Esophagus (tissue), 2 donors: ENCODE data around the gene SLC46A1. TPM values are rescaled to one million over a fixed set of nuclear protein-coding genes. Genes with fewer than 3 reads are reported as not detected.

Source experiments
- H3K27ac ChIP-seq, 2 donors: one replicate each; pipeline ENCODE4 v1.5.1; 2013; ENCODE audit warnings: low read depth in 2 of 2, mild to moderate bottlenecking in 2 of 2, inconsistent platforms in 1 of 2, low read length in 1 of 2, moderate library complexity in 1 of 2
- H3K27me3 ChIP-seq, 2 donors: one replicate each; pipeline ENCODE4 v1.6.1; 2013; ENCODE audit warnings: low read length in 2 of 2, control low read depth in 1 of 2, mild to moderate bottlenecking in 1 of 2; ENCODE audit not compliant: insufficient read depth in 2 of 2, control insufficient read depth in 1 of 2
- H3K36me3 ChIP-seq, 2 donors: one replicate each; pipeline ENCODE4 v1.6.1; 2013; ENCODE audit warnings: low read length in 1 of 2; ENCODE audit not compliant: control insufficient read depth in 2 of 2, insufficient read depth in 2 of 2
- H3K4me1 ChIP-seq, 2 donors: one replicate each; pipeline ENCODE4 v1.6.1; 2013; ENCODE audit warnings: low read length in 1 of 2; ENCODE audit not compliant: control insufficient read depth in 2 of 2, insufficient read depth in 2 of 2
- H3K4me3 ChIP-seq, 2 donors: one replicate each; pipeline ENCODE4 v1.5.1; 2013; ENCODE audit warnings: low read length in 2 of 2, mild to moderate bottlenecking in 2 of 2, low read depth in 1 of 2, moderate library complexity in 1 of 2
- H3K9me3 ChIP-seq, 2 donors: one replicate each; pipeline ENCODE4 v1.6.1; 2013; ENCODE audit warnings: mild to moderate bottlenecking in 2 of 2, low read depth in 1 of 2, low read length in 1 of 2, moderate library complexity in 1 of 2; ENCODE audit not compliant: control insufficient read depth in 2 of 2, insufficient read depth in 1 of 2
- WGBS, 2 donors: extraction: QIAGEN DNeasy Blood & Tissue Kit; methylation state at CpG; one replicate each; pipeline ENCODE4 v1.1.7; 2013; 5-methylcytosine and 5-hydroxymethylcytosine counted together
- polyA plus RNA-seq, 2 donors: library from polyadenylated mRNA; stranded (reverse); fragments of 200-250 nt; gene quantifications; one replicate each; pipeline ENCODE4 v1.2.3, GENCODE V29; 2013
- donor health status: healthy with polysubstance abuse.
- donor health status: Bipolar disorder and iron deficiency.

Gene SLC46A1
- polyA plus RNA-seq, 2 donors, result 0.86 to 1.6 TPM

DNA sequence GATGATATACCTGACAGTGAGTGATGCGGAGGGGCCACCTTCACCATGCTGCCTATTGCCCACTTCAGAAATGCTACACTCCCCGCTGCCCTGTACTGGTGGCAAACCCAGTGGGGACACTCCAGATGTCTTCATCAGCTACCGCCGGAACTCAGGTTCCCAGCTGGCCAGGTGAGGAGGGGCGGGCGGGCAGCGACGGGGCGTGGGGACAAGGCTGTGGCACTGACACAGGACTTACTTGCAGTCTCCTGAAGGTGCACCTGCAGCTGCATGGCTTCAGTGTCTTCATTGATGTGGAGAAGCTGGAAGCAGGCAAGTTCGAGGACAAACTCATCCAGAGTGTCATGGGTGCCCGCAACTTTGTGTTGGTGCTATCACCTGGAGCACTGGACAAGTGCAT is 17.9 kb downstream of the SLC46A1 start:
- Histone ChIP-seq H3K36me3 (peaks cover 4 to 12% of the 10 kb centered on the region in 2 donors), H3K27me3 (no peaks in the 10 kb centered on the region), H3K27ac (no peak overlapping the region), H3K9me3 (no peaks in the 10 kb centered on the region), H3K4me3 (no peak overlapping the region), H3K4me1 (peaks cover 0 to 3% of the 10 kb centered on the region in 2 donors)
- WGBS, 2 donors, result 97% methylated on average over 11 of the region's 11 CpGs

DNA sequence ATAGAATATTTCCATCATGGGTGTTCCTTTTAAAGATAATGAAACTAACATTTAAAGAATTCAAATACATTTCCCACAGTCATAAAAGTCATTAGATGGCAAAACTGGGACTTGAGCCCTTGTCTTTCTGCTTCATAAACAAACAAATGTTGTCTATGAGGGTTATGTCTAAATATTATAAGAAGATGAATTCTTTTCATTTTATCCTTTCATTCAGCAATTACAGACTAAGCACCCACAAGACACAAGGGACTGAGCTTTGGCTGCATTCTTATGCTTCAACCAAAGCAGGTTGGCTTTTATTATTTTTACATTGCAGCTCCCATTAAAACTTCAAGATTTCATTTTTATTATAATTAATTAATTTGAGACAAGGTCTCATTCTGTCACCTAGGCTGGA is 19.6 kb downstream of the SLC46A1 start:
- Histone ChIP-seq H3K4me1 (peaks cover 2 to 6% of the 10 kb centered on the region in 2 donors), H3K27ac (no peak overlapping the region), H3K27me3 (no peaks in the 10 kb centered on the region), H3K36me3 (peaks cover 3 to 9% of the 10 kb centered on the region in 2 donors), H3K4me3 (no peak overlapping the region), H3K9me3 (no peaks in the 10 kb centered on the region)

DNA sequence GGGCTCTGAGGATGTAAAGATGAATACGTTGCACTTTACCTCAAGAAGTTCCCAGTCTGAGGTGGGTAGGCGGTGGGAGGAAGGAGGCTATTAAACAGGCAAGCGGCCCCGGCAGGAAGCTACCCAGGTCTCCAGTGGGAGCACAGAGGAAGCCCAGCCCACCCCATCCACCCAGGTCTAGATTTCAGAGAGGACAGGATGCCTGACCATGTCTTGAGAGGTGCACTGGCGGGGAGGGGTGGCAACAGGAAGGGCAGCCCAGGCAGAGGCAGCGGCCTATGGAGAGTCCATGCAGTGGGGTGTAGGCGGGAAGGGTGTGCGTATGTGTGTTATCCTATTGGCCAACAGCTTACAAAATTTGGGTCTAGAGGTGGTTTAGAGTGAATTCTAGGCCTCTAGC is 20.6 kb downstream of the SLC46A1 start:
- Histone ChIP-seq H3K27me3 (no peaks in the 10 kb centered on the region), H3K36me3 (peaks cover 0 to 6% of the 10 kb centered on the region in 2 donors), H3K27ac (no peak overlapping the region), H3K4me3 (no peak overlapping the region), H3K4me1 (peaks cover 5 to 8% of the 10 kb centered on the region in 2 donors), H3K9me3 (no peaks in the 10 kb centered on the region)
- 61 to 79% methylated on average over 8 of the region's 8 CpGs for WGBS, 2 donors

DNA sequence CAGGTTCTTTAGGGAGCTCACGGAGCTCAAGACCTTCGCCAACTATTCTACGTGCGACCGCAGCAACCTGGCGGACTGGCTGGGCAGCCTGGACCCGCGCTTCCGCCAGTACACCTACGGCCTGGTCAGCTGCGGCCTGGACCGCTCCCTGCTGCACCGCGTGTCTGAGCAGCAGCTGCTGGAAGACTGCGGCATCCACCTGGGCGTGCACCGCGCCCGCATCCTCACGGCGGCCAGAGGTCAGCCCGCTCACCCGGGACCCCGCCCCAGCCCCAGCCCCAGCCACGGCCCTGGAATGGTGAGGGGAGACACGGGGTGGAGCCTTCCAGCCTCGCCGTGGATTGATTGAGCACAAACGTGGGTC is 21.0 kb downstream of the SLC46A1 start:
- Histone ChIP-seq H3K9me3 (no peaks in the 10 kb centered on the region), H3K36me3 (peaks cover 0 to 6% of the 10 kb centered on the region in 2 donors), H3K27ac (no peak overlapping the region), H3K4me3 (peak overlapping the region; percentile 52 to 65), H3K4me1 (peaks cover 5 to 8% of the 10 kb centered on the region in 2 donors), H3K27me3 (no peaks in the 10 kb centered on the region)
- 17 to 29% methylated on average over 29 of the region's 29 CpGs for WGBS, 2 donors

DNA sequence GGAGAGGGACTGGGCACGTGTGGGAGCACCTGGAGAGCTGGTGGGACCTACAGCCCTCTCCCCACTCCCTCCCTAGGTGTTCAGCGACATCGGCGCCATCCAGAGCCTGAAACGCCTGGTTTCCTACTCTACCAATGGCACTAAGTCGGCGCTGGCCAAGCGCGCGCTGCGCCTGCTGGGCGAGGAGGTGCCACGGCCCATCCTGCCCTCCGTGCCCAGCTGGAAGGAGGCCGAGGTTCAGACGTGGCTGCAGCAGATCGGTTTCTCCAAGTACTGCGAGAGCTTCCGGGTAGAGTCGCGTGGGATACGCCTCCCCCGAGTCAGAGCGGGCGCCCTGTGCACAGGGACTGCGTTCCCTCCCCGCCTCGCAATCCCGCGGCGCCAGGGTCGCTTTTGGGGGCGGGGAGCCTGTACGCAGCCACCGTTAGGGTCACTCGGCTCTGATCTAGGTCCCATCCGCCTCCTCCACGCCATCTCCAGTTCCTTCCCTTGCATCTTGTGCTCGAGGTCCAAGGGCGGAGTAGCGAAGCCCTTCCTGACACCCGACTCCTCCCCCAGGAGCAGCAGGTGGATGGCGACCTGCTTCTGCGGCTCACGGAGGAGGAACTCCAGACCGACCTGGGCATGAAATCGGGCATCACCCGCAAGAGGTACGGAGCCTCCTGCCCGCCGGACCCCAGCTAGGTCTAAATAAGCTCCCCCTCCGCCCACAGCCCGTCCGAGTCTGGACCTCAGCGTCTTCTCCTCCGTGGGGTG is 21.6 kb downstream of the SLC46A1 start:
- Histone ChIP-seq H3K4me3 (peak overlapping the region; percentile 52 to 65), H3K27me3 (no peaks in the 10 kb centered on the region), H3K9me3 (no peaks in the 10 kb centered on the region), H3K36me3 (peaks cover 0 to 6% of the 10 kb centered on the region in 2 donors), H3K27ac (peak overlapping the region; percentile 16 to 48), H3K4me1 (peaks cover 5 to 8% of the 10 kb centered on the region in 2 donors)
- 15 to 22% methylated on average over 52 to 56 of the region's 56 CpGs for WGBS, 2 donors

DNA sequence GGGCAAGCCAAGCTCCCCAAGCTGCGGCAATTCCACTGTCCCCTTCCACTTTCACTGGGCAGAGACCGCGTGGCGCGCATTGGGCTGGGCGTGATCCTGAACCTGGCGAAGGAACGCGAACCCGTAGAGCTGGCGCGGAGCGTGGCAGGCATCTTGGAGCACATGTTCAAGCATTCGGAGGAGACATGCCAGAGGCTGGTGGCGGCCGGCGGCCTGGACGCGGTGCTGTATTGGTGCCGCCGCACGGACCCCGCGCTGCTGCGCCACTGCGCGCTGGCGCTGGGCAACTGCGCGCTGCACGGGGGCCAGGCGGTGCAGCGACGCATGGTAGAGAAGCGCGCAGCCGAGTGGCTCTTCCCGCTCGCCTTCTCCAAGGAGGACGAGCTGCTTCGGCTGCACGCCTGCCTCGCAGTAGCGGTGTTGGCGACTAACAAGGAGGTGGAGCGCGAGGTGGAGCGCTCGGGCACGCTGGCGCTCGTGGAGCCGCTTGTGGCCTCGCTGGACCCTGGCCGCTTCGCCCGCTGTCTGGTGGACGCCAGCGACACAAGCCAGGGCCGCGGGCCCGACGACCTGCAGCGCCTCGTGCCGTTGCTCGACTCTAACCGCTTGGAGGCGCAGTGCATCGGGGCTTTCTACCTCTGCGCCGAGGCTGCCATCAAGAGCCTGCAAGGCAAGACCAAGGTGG is 24.7 kb downstream of the SLC46A1 start:
- Histone ChIP-seq H3K27ac (no peak overlapping the region), H3K4me1 (peaks cover 5 to 8% of the 10 kb centered on the region in 2 donors), H3K27me3 (no peaks in the 10 kb centered on the region), H3K36me3 (no peaks in the 10 kb centered on the region), H3K4me3 (no peak overlapping the region), H3K9me3 (no peaks in the 10 kb centered on the region)
- 29 to 37% methylated on average over 72 of the region's 72 CpGs for WGBS, 2 donors

DNA sequence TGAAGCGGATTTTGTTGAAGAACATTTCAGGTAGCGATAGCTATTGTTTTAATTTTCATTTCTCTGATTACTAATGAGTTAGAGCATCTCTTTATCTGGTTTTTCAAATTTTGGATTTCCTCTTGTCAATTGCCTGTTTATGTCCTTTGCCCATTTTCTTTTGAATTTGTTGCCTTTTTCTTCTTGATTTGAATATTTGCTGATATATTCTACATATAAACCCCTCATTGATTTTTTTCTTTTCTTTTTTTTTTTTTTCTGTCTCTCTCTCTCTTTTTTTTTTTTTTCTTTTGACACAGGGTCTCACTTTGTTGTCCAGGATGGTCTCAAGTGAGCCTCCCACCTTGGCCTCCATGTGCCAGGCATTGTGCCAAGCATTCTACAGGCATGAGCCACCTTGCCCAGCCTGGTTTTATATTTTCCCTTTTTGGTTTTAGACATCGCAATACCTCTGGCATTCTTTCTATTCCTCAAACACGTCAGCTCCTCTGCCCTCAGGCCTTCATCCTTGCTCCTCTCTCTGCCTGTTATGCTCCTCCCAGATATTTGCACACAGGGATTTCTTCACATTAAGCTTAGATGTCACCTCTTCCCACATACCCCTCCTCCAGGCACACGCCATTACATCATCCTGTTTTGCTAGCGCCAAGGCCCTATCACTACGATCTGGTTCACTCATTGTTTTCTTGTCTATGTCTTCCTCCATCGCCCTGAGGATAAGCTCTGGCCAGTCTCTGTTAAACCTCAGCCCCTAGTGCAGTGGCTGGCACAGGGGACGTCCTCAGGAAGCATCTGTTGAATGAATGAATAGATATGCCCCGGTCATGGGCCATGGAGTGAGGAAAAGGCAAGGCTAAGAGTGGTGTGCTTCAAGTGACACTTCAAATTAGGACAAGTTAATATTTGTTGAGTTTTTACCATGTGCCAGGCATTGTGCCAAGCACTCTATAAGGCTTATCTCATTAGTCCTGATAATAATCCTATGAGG is 25.9 kb downstream of the SLC46A1 start:
- Histone ChIP-seq H3K27ac (no peak overlapping the region), H3K4me3 (no peak overlapping the region)

DNA sequence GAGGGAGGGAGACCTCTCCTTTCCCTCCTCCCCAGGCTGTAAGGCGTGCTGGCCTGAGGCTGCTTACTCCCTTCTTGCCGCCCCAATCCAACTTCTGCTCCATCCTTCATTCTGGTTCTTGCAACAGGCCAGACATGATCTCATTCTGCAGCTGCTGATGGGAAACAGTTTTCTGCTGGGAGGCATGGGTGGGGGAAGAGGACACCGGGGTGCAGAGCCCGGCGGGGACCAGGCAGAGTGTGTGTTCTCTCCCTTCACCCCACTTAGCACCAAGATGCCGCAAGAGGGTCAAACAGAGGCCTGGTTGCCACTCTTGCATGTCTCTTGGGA is 33.1 kb downstream of the SLC46A1 start:
- 82 to 87% methylated on average over 6 of the region's 6 CpGs for WGBS, 2 donors
- no peak overlapping the region for H3K27ac ChIP-seq
- no peaks in the 10 kb centered on the region for H3K36me3 ChIP-seq
- peaks cover 10 to 14% of the 10 kb centered on the region in 2 donors for H3K4me1 ChIP-seq
- no peaks in the 10 kb centered on the region for H3K27me3 ChIP-seq
- no peak overlapping the region for H3K4me3 ChIP-seq
- no peaks in the 10 kb centered on the region for H3K9me3 ChIP-seq

More for the DNA sequence above, 25.9 kb downstream of the SLC46A1 start:
- H3K9me3 ChIP-seq, result no peaks in the 10 kb centered on the region
- H3K27me3 ChIP-seq, result no peaks in the 10 kb centered on the region
- peaks cover 5% of the 10 kb centered on the region in 2 donors for H3K4me1 ChIP-seq
- no peaks in the 10 kb centered on the region for H3K36me3 ChIP-seq
- WGBS, 2 donors, result 72 to 75% methylated on average over 10 of the region's 10 CpGs

DNA sequence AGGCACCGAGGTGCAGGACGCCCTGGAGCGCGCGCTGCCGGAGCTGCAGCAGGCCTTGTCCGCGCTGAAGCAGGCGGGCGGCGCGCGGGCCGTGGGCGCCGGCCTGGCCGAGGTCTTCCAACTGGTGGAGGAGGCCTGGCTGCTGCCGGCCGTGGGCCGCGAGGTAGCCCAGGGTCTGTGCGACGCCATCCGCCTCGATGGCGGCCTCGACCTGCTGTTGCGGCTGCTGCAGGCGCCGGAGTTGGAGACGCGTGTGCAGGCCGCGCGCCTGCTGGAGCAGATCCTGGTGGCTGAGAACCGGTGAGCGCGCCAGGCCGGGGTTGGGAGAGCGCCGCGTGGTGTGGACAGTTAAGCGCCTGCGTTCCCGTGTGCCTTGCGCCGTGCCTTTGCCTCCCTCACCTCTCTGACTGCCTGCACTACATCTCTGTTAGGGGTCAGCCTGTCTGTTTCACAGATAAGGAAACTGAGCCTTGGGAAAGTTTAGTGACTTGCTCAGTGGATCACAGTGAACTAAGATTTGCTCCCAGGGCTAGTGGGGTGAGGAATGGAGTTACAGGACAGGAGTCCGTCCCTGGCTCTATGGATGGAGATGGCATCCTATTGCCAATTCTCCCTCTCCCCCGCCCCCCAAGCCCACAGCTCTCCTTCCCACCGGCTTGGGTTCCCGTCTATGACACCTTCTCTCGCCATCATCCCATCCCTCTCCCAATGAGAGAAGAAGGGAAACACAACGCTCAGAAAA is 33.6 kb downstream of the SLC46A1 start:
- peak overlapping the region in 1 of 2 donors; percentile 55 for H3K27ac ChIP-seq
- peak overlapping the region; percentile 27 to 51 for H3K4me3 ChIP-seq
- H3K27me3 ChIP-seq, result no peaks in the 10 kb centered on the region
- no peaks in the 10 kb centered on the region for H3K36me3 ChIP-seq
- H3K4me1 ChIP-seq, result peaks cover 10 to 14% of the 10 kb centered on the region in 2 donors
- no peaks in the 10 kb centered on the region for H3K9me3 ChIP-seq
- WGBS, 2 donors, result 8 to 10% methylated on average over 51 to 53 of the region's 53 CpGs
